Activated CD4-positive, alpha-beta T cell treated with anti-CD3 and anti-CD28 coated beads, Interleukin-10, Interleukin-2, amounts not matched to agents 100 ng/mL and 50 ng/mL, durations not matched to agents 16 hours and 8 hours (primary cell): ENCODE data around the gene RPP14.

Experiments used
- DNase-seq: peaks from one replicate; pipeline ENCODE4 v3.0.0-alpha.2; 2020

Gene RPP14

DNA sequence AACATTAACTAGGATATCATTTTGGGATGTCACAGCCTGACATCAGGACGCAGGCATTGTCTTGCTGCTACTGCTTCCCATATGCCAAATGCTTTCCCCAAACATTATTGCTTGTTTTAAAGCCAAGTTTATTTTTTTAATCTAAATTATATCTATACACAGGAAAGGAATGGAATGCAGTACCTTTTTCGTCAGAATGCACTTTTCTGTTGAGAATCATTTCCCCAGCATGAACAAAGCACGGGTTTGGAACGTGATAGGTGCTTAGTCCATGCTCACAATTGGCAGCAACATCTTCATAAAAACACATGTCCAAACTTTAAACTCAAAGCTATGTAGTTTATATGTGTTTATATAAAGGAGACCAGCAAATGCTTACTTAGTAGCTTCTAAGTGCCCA lies 52.8 kb downstream of the RPP14 start:
- no peak for DNase-seq

DNA sequence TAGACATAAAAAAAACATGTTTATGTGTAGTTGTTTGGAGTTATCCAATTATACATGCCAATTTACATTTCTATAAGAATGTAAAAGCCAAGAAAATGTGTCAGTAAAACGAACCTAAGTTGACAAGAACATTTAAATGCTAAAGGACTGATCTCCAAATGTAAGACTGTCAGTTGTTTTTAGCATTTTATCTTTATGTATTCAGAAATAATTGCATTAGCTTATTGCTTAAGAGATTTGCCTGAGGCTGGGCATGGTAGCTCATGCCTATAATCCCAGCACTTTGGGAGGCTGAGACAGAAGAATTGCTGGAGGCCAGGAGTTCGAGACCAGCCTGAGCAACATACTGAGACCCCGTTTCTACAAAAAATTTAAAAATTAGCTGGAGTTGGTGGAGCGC lies 53.6 kb downstream of the RPP14 start:
- no peak for DNase-seq

DNA sequence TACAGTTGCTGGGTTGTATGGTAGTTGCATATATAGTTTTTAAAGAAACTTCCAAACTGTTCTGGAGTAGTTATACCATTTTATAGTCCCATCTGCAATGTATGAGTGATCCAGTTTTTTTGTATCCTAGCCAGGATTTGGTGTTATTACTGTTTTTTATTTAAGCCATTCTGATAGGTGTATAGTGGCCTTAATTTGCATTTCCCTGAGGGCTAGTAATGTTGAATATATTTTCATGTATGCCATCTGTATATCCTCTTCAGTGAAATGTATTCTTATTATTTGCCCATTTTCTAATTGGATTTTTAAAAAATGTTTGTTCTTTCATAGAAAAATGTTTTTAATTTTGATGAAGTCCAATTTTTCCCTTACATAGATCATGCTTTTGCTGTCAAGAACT lies 55.8 kb downstream of the RPP14 start:
- no peak for DNase-seq

DNA sequence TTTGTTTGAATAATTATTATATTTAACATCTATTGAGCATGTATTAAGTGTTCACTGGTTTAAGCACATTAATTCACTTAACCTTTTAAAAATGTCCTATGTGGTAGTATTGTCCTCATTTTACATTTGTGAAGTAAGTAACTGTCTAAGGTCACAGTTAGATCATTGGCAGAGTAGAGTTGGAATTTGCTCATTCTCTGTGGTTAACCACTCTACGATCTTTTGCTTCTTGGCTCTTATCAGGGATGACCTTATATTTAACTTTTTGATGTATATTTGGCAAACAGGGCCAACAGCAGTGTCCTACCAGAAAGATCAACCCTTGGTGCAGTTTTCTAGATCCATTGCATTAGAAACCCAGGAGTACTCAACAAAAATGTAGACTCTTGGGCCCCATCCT lies 60.7 kb downstream of the RPP14 start:
- no peak for DNase-seq

DNA sequence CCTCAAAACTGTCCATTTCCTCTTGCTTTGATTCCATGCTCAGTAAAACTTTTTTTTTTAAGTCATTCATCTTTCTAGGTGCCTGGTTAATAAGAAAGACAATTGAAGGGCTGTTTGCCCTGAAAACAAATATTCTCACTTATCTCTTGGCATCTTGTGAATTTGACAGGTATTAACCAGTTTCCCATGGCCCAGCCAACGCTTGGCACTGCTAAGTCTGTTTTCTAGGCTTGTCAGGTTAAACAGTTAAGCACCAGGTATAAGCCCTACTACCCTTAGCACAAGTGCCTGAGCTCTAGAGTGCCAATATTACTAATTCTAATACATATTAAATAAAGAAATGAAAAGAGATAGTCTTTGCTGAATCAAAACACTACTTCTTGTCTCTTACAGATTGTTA lies 63.0 kb downstream of the RPP14 start:
- no peak for DNase-seq
